ENCODE measurements around the gene EPX. TPM values are rescaled to one million over a fixed set of nuclear protein-coding genes. Genes with fewer than 3 reads are reported as not detected.

The EPX gene
- total RNA-seq, 1 donor from 2014 or later, result not detected

DNA sequence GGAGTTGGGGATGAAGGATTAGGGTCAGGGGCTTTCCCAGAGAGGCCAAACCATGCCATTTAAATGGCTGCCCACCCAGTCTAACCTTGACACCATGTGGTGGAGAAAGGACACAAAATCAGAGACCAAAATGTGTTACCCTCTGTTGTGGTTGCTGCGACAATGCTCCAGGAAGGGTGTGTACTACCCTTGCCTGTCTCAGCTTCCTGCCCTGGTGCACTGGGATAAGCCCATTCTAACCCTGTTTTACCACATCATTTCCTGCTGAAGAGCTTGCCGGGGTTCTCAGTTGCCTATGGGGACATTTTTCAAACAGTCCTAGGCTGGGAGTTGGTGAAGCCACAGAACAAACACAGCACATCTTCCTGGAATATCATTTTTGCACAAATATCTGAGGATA, 39.5 kb upstream of the EPX start:
- no peak for DNase-seq (ENCODE audit: low read depth, low spot score)
- H3K27ac Mint-ChIP-seq (ENCODE audit: unreplicated experiment), result no peak overlapping the region
- H3K9me3 Mint-ChIP-seq, result peaks cover 6% of the 10 kb centered on the region
- no peak overlapping the region for H3K4me3 Mint-ChIP-seq
- H3K4me1 Mint-ChIP-seq, result peaks cover 10% of the 10 kb centered on the region
- H3K36me3 Mint-ChIP-seq (ENCODE audit: low read depth), result no peaks in the 10 kb centered on the region
- peaks cover 94% of the 10 kb centered on the region for H3K27me3 Mint-ChIP-seq (ENCODE audit: low read depth)
- TF ChIP-seq, protein P1, sequence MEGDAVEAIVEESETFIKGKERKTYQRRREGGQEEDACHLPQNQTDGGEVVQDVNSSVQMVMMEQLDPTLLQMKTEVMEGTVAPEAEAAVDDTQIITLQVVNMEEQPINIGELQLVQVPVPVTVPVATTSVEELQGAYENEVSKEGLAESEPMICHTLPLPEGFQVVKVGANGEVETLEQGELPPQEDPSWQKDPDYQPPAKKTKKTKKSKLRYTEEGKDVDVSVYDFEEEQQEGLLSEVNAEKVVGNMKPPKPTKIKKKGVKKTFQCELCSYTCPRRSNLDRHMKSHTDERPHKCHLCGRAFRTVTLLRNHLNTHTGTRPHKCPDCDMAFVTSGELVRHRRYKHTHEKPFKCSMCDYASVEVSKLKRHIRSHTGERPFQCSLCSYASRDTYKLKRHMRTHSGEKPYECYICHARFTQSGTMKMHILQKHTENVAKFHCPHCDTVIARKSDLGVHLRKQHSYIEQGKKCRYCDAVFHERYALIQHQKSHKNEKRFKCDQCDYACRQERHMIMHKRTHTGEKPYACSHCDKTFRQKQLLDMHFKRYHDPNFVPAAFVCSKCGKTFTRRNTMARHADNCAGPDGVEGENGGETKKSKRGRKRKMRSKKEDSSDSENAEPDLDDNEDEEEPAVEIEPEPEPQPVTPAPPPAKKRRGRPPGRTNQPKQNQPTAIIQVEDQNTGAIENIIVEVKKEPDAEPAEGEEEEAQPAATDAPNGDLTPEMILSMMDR (conservative IDR thresholded peaks at IDR 0.05), result no peak

DNA sequence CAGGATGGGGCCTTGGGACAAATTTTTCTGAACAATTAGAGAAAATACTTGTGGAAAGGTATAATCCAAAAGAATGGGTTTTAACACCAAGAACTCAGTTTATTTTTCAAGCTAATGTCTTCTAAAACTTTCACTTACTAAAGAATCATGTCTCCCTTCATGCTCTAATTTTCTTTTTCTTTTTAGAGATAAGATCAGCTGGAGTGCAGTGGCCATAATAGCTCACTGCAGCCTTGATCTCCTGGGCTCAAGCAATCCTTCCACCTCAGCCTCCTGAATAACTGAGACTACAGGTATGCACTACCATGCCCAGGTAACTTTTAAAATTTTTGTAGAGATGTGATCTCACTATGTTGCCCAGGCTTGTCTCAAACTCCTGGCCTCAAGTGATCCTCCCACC, 38.9 kb upstream of the EPX start:
- TF ChIP-seq, protein P1 (conservative IDR thresholded peaks at IDR 0.05), result no peak
- Mint-ChIP-seq H3K36me3 (ENCODE audit: low read depth) (no peaks in the 10 kb centered on the region), H3K4me3 (no peak overlapping the region), H3K27me3 (ENCODE audit: low read depth) (peaks cover 92% of the 10 kb centered on the region), H3K9me3 (peaks cover 6% of the 10 kb centered on the region), H3K27ac (ENCODE audit: unreplicated experiment) (no peak overlapping the region), H3K4me1 (peaks cover 10% of the 10 kb centered on the region)
- DNase-seq (ENCODE audit: low read depth, low spot score), result no peak

DNA sequence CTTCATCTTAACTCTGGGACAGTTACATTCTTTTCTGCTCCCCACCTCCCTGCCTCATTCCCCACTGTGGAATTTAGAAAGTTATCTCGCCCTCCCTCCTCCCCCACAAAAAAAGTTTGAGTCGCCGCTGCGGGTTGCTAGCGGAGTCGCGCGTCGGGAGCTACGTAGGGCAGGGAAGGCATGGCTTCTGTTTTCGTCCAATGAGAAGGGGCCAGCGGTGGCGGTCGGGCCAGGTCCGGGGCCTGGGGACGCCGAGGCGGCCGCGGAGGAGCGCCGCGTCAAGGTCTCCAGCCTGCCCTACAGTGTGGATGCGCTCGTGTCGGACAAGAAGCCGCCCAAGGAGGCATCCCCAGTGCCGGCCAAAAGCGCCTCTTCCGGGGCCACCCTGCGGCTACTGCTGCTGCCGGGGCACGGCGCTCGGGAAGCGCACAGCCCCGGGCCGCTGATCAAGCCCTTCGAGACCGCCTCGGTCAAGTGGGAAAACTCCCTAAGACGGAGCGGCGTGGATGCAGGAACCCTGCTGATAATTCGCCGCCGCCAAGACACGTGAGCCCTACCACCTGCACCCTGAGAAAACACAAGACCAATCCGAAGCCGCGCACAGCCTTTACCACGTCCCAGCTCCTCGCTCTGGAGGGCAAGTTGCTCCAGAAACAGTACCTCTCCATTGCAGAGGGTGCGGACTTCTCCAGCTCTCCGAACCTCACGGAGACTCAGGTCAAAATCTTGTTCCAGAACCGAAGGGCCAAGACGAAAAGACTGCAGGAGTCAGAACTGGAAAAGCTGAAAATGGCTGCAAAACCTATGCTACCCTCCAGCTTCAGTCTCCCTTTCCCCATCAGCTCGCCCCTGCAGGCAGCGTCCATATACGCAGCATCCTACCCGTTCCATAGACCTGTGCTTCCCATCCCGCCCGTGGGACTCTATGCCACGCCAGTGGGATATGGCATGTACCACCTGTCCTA, 35.4 kb upstream of the EPX start:
- H3K4me3 Mint-ChIP-seq, result peak overlapping the region; percentile 88
- peaks cover 6% of the 10 kb centered on the region for H3K9me3 Mint-ChIP-seq
- H3K27ac Mint-ChIP-seq (ENCODE audit: unreplicated experiment), result no peak overlapping the region
- TF ChIP-seq, protein P1 (conservative IDR thresholded peaks at IDR 0.05), result no peak
- peaks cover 94% of the 10 kb centered on the region for H3K27me3 Mint-ChIP-seq (ENCODE audit: low read depth)
- H3K36me3 Mint-ChIP-seq (ENCODE audit: low read depth), result no peaks in the 10 kb centered on the region
- H3K4me1 Mint-ChIP-seq, result peaks cover 10% of the 10 kb centered on the region
- peak; percentile 41 for DNase-seq (ENCODE audit: low read depth, low spot score)

DNA sequence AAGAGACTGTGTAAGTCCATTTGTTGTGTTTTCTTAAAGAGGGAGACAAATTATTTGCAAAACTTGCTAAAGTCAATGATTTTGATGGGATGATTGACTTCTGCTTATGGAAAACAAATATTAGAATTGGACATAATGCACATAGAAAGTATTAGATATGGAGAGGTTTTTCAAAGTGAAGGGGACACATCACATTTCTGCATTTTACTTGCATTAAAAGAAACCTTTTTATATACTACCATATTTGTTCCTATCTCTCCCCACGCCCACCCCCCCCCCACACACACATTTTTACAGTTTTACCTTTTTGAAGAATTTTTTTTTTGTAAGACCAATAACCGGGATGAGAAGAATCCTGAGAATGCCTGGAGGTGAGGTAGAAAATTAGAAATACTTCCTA, 34.3 kb upstream of the EPX start:
- Mint-ChIP-seq H3K27me3 (ENCODE audit: low read depth) (peaks cover 92% of the 10 kb centered on the region), H3K27ac (ENCODE audit: unreplicated experiment) (no peak overlapping the region), H3K9me3 (peaks cover 6% of the 10 kb centered on the region), H3K36me3 (ENCODE audit: low read depth) (no peaks in the 10 kb centered on the region), H3K4me3 (no peak overlapping the region), H3K4me1 (peaks cover 10% of the 10 kb centered on the region)
- no peak for DNase-seq (ENCODE audit: low read depth, low spot score)
- TF ChIP-seq, protein P1 (conservative IDR thresholded peaks at IDR 0.05), result no peak

DNA sequence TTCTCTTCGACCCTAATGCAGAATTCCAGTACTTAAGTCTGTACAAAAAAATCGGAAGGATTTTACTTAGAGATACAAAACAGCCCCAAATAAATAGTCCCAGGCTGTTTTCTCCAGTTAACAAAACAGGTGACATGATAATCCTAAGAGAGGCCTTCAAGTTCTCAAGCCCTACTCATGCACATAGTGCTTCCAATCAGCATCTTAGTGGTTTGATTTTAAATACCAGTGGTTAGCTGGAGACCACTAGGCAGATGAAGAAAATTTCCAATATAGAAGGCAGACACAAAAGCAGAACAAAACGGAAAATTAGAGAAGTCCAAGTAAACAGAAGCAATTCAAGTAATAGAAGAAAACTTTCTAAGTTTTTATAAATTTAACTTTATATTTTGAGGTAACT, 31.0 kb upstream of the EPX start:
- Mint-ChIP-seq H3K27ac (ENCODE audit: unreplicated experiment) (no peak overlapping the region), H3K27me3 (ENCODE audit: low read depth) (peaks cover 92% of the 10 kb centered on the region), H3K4me3 (no peak overlapping the region), H3K9me3 (no peaks in the 10 kb centered on the region), H3K36me3 (ENCODE audit: low read depth) (no peaks in the 10 kb centered on the region), H3K4me1 (peaks cover 9% of the 10 kb centered on the region)
- no peak for DNase-seq (ENCODE audit: low read depth, low spot score)
- TF ChIP-seq, protein P1 (conservative IDR thresholded peaks at IDR 0.05), result no peak

Data from neural crest cell (in vitro differentiated cells).